HG03159 (cell line): ENCODE data around the gene MN1.

ENCODE experiments used
- ATAC-seq: cut with Tn5 transposase; IDR thresholded peaks from one replicate; pipeline ENCODE4 v1.9.1; 2021; ENCODE audit warnings: mild to moderate bottlenecking, moderate library complexity; ENCODE audit not compliant: unreplicated experiment

MN1 gene

GRCh38 chr22:27765706-27766291 lies 35.8 kb downstream of the MN1 start:
- no peak for ATAC-seq

GRCh38 chr22:27764722-27765236 lies 36.8 kb downstream of the MN1 start:
- no peak for ATAC-seq

- no peak for ATAC-seq
Measured at GRCh38 chr22:27761665-27762064, 39.9 kb downstream of the MN1 start.

- no peak for ATAC-seq
Measured at GRCh38 chr22:27761000-27761399, 40.6 kb downstream of the MN1 start.

GRCh38 chr22:27760474-27760873 lies 41.1 kb downstream of the MN1 start:
- no peak for ATAC-seq

GRCh38 chr22:27757928-27758525 lies 43.5 kb downstream of the MN1 start:
- no peak for ATAC-seq

GRCh38 chr22:27756212-27756660 lies 45.3 kb downstream of the MN1 start:
- ATAC-seq: no peak

GRCh38 chr22:27755521-27756211 lies 45.9 kb downstream of the MN1 start:
- no peak for ATAC-seq

- no peak for ATAC-seq
Measured at GRCh38 chr22:27754888-27755480, 46.6 kb downstream of the MN1 start.

- ATAC-seq: no peak
Measured at GRCh38 chr22:27754247-27754887, 47.2 kb downstream of the MN1 start.

- no peak for ATAC-seq
Measured at GRCh38 chr22:27752771-27753170, 48.8 kb downstream of the MN1 start.

GRCh38 chr22:27752141-27752540 lies 49.4 kb downstream of the MN1 start:
- no peak for ATAC-seq

- ATAC-seq: no peak
Measured at GRCh38 chr22:27751277-27752070, 50.1 kb downstream of the MN1 start.

GRCh38 chr22:27750584-27751265 lies 50.8 kb downstream of the MN1 start:
- ATAC-seq: no peak

- ATAC-seq: no peak
Measured at GRCh38 chr22:27749597-27750225, 51.8 kb downstream of the MN1 start.

GRCh38 chr22:27748751-27749191 lies 52.8 kb downstream of the MN1 start:
- ATAC-seq: no peak

- ATAC-seq: no peak
Measured at GRCh38 chr22:27748349-27748748, 53.2 kb downstream of the MN1 start.

GRCh38 chr22:27747396-27748221 lies 53.9 kb downstream of the MN1 start:
- no peak for ATAC-seq
